ENCODE data around the gene CHRNB1. TPM values are rescaled to one million over a fixed set of nuclear protein-coding genes. Genes with fewer than 3 reads are reported as not detected.

Gene CHRNB1, protein sequence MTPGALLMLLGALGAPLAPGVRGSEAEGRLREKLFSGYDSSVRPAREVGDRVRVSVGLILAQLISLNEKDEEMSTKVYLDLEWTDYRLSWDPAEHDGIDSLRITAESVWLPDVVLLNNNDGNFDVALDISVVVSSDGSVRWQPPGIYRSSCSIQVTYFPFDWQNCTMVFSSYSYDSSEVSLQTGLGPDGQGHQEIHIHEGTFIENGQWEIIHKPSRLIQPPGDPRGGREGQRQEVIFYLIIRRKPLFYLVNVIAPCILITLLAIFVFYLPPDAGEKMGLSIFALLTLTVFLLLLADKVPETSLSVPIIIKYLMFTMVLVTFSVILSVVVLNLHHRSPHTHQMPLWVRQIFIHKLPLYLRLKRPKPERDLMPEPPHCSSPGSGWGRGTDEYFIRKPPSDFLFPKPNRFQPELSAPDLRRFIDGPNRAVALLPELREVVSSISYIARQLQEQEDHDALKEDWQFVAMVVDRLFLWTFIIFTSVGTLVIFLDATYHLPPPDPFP
- total RNA-seq: 17.8 TPM

DNA sequence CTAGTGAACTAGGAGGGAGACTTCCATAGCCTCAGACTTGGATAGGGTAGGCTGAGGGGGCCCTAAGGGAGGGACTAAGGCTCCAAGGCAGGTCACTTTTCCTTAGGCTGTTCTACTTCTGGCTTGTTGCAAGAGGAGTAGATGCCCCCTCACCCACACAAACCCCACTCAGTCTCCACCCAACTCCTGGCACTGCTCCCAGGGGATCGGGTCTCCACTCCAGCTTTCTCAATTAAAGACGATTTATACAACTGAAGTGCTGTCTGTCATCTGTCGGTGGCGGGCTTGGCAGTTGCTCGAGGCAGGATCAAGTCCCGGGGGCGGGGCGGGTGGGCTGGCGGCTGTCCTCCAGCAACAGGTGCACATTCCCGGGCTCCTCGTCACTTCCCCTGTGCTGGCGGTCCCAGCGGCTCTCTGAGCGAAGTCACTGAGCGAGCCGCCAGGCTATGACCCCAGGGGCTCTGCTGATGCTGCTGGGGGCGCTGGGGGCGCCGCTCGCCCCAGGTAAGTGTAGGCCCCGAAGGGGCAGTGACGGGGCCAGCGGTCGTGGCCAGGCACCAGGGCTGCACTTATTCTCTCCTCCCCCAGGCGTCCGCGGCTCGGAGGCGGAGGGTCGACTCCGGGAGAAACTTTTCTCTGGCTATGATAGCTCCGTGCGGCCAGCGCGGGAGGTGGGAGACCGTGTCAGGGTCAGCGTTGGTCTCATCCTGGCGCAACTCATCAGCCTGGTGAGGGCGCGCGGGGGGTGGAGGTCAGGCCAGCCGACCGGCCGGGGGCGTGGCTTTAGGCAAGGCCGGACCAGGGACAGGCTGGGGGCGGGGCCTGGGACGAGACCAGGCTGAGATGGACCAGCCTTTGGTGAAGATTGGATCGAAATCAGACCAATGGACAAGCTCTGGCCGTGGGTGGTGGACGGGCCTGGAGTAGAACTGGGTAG is at the start of gene CHRNB1:
CHRNB1 (plus strand) TSS at position 380 of the 937 bp plus-strand sequence; CDS start at position 447, 67 bp downstream.

DNA sequence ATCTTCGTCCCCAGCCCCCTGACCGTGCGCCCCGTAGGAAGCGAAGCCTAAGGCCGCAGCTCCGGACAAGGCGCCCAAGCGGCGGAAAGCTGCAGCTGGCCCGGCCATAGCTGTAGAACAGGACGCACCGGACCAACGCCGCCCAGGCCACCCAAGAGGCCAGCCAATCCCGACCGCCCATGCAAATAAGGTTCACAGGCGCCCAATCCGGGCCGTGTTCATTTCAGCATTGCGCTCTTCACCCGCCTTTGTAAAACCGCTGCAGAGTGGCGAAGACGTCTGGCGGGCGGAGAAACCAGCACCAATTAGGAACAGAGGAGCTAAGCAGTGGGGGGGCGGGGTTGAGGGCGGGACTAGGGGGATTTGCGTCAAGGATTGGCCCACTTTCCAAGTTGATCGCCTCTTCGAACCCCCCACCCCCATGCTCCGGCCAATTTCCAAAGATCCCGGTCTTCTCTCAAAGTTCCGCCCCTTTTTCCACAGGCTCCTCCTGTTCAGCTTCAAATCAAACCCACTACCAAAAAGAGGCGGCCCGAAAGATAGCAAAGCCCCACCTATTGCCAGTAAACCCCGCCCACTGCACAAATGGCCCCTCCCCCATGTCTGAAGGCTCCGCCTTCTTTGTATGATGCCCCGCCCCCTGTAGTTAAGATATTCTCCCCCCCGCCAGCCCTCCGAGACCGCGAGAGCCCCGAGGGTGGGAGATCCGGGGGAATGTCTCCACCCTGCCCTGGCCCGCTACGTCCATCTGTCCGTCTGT is 40.7 kb upstream of the CHRNB1 start, which contains the start of gene TMEM256:
TMEM256 (minus strand) TSS at position 121 of the 760 bp plus-strand sequence; CDS start at position 108, 13 bp downstream.

GRCh38 chr17:7407485-7408251 is 37.2 kb upstream of the CHRNB1 start, which contains the start of gene NLGN2:
Gene NLGN2, plus strand, starts transcription at chr17:7407845. Its CDS starts 411 bp downstream, at chr17:7408256.

DNA sequence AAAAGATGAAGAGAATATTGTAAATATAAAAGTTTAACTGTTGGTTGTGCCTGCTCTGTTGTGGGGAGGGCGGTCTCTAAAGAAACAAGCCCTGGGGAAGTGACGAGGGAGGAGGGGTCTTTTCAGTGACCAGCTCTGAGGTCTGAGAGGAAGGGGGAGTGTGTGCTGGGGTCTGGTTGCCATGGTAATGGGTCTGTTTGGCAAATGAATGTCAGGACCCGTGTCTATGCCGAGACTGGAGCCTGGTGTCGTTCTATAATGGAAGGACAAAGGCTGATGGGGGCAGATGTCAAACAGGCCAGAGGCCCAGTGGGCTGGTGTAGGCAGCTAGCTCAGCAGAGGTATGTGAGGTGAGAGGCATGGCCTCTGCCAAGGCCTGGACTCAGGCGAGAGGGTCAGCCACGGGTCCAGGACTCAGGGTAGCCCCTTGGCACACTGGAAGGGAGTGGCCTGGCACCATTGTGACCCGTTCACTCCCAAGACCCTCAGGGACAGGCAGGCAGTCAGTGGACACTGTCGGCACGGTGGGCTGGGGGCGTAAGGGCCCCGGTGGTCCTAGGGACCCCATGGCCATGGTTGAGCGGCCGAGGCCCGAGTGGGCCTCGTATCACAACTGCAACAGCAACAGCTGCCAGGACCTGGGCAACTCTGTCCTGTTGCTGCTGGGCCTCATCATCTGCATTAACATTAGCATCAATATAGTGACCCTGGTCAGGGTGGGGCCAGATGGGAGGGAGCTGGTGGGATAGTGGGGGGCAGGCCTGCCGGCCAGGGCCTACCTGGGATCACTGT is 24.8 kb upstream of the CHRNB1 start, which contains the start of gene SPEM1:
SPEM1 (plus strand) TSS at position 506 of the 792 bp plus-strand sequence; CDS start at position 567, 61 bp downstream.

GRCh38 chr17:7425316-7425715 is 19.5 kb upstream of the CHRNB1 start, which contains the start of gene SPEM2:
Gene SPEM2, plus strand, starts transcription at chr17:7425616. Its CDS starts 73 bp downstream, at chr17:7425689.

DNA sequence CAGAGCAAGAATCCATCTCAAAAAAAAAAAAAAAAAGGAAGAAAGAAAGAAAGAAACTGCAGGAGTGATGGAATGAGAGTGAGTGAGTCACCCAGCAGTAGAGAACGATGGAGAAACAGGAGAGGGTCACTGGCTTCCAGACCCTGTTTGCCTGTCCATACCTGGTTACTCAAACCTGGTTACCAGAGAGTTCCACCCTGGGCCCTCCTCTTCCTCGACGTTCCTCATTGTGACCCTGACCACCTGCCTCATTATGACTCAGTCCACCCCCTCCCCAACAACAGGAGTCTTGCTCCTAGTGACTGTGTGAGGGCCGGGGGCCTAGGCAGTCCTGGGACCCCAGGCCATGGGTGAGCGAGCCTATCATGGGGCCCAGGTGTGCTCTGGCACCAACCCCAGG is 16.3 kb upstream of the CHRNB1 start, which contains the start of gene SPEM3:
SPEM3 (plus strand) TSS at position 301 of the 400 bp plus-strand sequence; CDS start at position 347, 46 bp downstream.

DNA sequence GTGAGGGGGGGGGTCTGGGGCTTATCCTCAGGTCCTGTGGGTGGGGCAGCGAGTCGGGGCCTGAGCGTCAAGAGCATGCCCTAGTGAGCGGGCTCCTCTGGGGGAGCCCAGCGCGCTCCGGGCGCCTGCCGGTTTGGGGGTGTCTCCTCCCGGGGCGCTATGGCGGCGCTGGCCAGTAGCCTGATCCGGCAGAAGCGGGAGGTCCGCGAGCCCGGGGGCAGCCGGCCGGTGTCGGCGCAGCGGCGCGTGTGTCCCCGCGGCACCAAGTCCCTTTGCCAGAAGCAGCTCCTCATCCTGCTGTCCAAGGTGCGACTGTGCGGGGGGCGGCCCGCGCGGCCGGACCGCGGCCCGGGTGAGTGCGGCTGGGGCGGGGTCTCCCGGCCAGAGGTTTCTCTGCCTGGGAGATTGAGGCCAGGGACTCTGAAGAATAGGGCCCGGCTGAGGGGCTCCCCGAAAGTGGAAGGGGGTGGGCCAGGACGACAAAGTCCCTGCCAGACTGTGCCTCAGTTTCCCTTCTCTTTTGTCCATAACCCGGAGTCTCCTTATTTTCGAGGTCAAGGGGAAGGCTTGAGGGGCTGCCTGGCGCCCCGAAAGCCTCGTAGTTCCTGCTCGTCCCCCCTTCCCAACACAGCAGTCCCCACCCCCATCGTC is 5.3 kb upstream of the CHRNB1 start, which contains the start of gene FGF11:
FGF11 (plus strand) TSS at position 51 of the 651 bp plus-strand sequence; CDS start at position 160, 109 bp downstream.

DNA sequence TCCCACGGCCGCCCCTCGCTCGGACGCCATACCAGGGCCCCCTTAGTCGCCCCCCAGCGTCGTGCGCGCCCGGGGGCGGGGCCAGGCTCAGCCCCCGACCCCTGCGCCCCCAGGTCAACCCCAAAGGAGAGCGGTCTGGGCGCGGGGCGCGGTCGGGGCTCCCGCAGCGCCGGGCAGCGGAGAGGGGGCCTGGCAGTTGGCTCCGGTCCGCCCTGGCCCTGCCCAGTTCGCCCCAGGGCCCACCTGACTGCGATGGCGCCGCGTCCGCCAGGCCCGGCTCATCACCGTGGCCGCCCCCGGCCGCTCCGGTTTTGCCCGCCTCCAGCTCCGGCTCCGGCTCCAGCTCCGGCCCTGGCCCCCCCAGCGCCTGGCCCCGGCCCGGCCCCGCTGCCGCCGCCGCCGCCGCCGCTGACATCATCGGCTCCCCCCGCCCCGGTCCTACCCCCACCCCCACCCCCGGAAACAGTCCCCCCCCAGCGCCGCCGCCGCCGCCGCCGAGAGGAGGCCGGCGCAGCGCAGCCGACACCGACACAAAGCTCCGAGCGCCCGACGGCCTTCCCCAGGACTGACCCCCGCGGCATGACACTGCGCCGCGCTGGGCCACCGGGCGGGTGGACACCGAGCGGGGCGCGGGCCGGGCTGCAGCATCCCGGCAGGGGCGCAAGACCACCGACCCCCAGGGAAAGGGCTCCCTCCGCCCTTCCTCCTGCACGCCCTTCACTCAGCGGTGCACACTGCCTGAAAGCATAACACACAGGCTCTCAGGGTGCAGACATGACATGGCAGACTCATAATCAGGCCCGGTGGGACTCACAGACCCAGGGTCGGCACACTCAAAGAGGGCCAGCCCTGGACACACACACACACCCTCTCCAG is 34.6 kb downstream of the CHRNB1 start, which contains the start of gene ZBTB4:
ZBTB4 (minus strand) TSS at position 419 of the 876 bp plus-strand sequence. CDS start 12,830 bp downstream, outside the sequence.

GRCh38 chr17:7481275-7481674 is 36.4 kb downstream of the CHRNB1 start, which contains the start of gene SLC35G6:
Gene SLC35G6, plus strand, starts transcription at chr17:7481446. Its CDS starts 71 bp downstream, at chr17:7481517.

GRCh38 chr17:7484067-7484918 is 39.4 kb downstream of the CHRNB1 start, which contains the start of gene POLR2A:
Gene POLR2A, plus strand, starts transcription at chr17:7484366.

Other genes with a start within 250 kb of the CHRNB1 start
- 194 TPM for gene DLG4, start 225.2 kb upstream of the CHRNB1 start, total RNA-seq
- 281 TPM for gene ACADVL, start 225.1 kb upstream of the CHRNB1 start, total RNA-seq
- gene DVL2, start 210.5 kb upstream of the CHRNB1 start, total RNA-seq: 103 TPM
- gene PHF23, start 205.6 kb upstream of the CHRNB1 start, total RNA-seq: 27.5 TPM
- gene GABARAP, start 202.6 kb upstream of the CHRNB1 start, total RNA-seq: 310 TPM
- 74.5 TPM for gene CTDNEP1, start 193.3 kb upstream of the CHRNB1 start, total RNA-seq
- gene ELP5, start 192.8 kb upstream of the CHRNB1 start, total RNA-seq: 39.5 TPM
- 14.3 TPM for gene CLDN7, start 182.6 kb upstream of the CHRNB1 start, total RNA-seq
- gene SLC2A4, start 163.3 kb upstream of the CHRNB1 start, total RNA-seq: 5.4 TPM
- 1.3 TPM for gene YBX2, start 150.4 kb upstream of the CHRNB1 start, total RNA-seq
- gene EIF5A, start 137.4 kb upstream of the CHRNB1 start, total RNA-seq: 138 TPM
- 43.4 TPM for gene GPS2, start 129.7 kb upstream of the CHRNB1 start, total RNA-seq
- gene NEURL4, start 115.7 kb upstream of the CHRNB1 start, total RNA-seq: 38.8 TPM
- gene ACAP1, start 108.5 kb upstream of the CHRNB1 start, total RNA-seq: 6.2 TPM
- 4.5 TPM for gene KCTD11, start 92.9 kb upstream of the CHRNB1 start, total RNA-seq
- not detected for gene TMEM95, start 89.9 kb upstream of the CHRNB1 start, total RNA-seq
- 2.4 TPM for gene TNK1, start 64.0 kb upstream of the CHRNB1 start, total RNA-seq
- gene PLSCR3, start 50.5 kb upstream of the CHRNB1 start, total RNA-seq: 12.8 TPM
- 27.9 TPM for gene TMEM256, start 41.0 kb upstream of the CHRNB1 start, total RNA-seq
- gene NLGN2, start 37.2 kb upstream of the CHRNB1 start, total RNA-seq: 36.2 TPM
- gene SPEM1, start 24.7 kb upstream of the CHRNB1 start, total RNA-seq: not detected
- not detected for gene SPEM2, start 19.4 kb upstream of the CHRNB1 start, total RNA-seq
- gene SPEM3, start 16.2 kb upstream of the CHRNB1 start, total RNA-seq: not detected
- gene TMEM102, start 9.6 kb upstream of the CHRNB1 start, total RNA-seq: 1.0 TPM
- 7.1 TPM for gene FGF11, start 5.5 kb upstream of the CHRNB1 start, total RNA-seq
- gene ZBTB4, start 34.6 kb downstream of the CHRNB1 start, total RNA-seq: 35.8 TPM
- not detected for gene SLC35G6, start 36.4 kb downstream of the CHRNB1 start, total RNA-seq
- gene POLR2A, start 39.3 kb downstream of the CHRNB1 start, total RNA-seq: 114 TPM
- 16.2 TPM for gene TNFSF12, start 104.0 kb downstream of the CHRNB1 start, total RNA-seq
- gene TNFSF13, start 113.7 kb downstream of the CHRNB1 start, total RNA-seq: 7.6 TPM
- gene SENP3, start 116.9 kb downstream of the CHRNB1 start, total RNA-seq: 54.2 TPM
- 5.9 TPM for gene CD68, start 134.6 kb downstream of the CHRNB1 start, total RNA-seq
- gene MPDU1, start 138.8 kb downstream of the CHRNB1 start, total RNA-seq: 68.1 TPM
- 3.2 TPM for gene SOX15, start 145.0 kb downstream of the CHRNB1 start, total RNA-seq
- gene FXR2, start 169.8 kb downstream of the CHRNB1 start, total RNA-seq: 43.2 TPM
- 41.5 TPM for gene SAT2, start 182.8 kb downstream of the CHRNB1 start, total RNA-seq
- 1.3 TPM for gene SHBG, start 185.1 kb downstream of the CHRNB1 start, total RNA-seq
- 62.5 TPM for gene ATP1B2, start 205.9 kb downstream of the CHRNB1 start, total RNA-seq
- 27.9 TPM for gene TP53, start 242.4 kb downstream of the CHRNB1 start, total RNA-seq
- 5.6 TPM for gene WRAP53, start 243.4 kb downstream of the CHRNB1 start, total RNA-seq

All from camera-type eye (tissue), 1 donor.